ENCODE data around the gene SHFL. TPM values are rescaled to one million over a fixed set of nuclear protein-coding genes. Genes with fewer than 3 reads are reported as not detected.

Gene SHFL
- total RNA-seq, 2 experiments from 2014 or later = 21.9 to 28.5 TPM

DNA sequence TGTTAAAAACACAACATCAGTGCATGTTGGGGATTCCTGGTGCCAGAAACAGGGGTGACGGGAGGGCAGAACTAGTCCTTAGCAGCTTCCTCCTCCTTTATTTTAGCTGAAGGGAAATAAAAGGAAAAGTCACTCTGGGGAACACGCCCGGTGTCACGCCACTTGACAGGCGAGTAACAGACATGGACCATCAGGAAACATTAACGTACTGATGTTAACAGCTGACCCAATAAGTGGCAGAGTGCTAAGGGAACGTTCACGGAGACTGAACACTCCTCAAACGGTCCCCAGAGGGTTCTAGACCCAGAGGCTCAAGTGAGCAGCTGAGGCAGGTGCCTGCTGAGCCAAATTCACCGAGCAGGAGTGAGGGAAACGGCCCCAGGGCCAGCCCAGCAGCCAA, 47.5 kb downstream of the SHFL start:
- intact Hi-C loops (cut with micrococcal nuclease; ENCODE audit: unreplicated experiment) = no loop called here
- peaks cover 98% of the 10 kb centered on the region for H3K36me3 ChIP-seq (ENCODE audit: insufficient read depth, low read length)
- BruUV-seq (replicated peaks) = no TSS peak

DNA sequence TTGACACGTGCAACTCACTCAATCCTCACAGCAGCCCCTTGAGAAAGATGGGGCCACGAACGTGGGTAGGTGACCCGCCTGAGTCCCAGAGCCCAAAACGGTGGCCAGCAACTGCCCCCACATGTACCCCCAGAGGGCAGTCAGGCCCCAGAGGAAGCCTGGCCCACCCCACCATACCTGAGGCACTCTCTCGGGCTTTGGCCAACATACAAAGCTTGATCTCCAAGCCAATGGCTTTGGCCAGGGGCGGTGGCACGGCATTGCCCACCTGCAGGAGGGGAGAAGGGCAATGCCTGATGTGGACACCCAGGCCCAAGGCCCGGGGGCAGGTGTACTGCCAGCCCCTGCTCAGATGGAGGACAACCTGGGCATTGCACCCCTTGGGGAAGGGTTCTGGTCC, 47.9 kb downstream of the SHFL start:
- ChIA-PET CTCF (ENCODE audit: unreplicated experiment) (no interaction called here), POLR2A (no interaction called here)
- no peaks in the 10 kb centered on the region for H4K20me1 ChIP-seq (ENCODE audit: insufficient read depth, low read length)
- no peak for DNase-seq (ENCODE audit: low spot score)
- H3K4me3 ChIP-seq (ENCODE audit: low read depth, low read length, poor library complexity, severe bottlenecking) = no peak overlapping the region
- peaks cover 98% of the 10 kb centered on the region for H3K36me3 ChIP-seq (ENCODE audit: insufficient read depth, low read length)
- H3K79me2 ChIP-seq (ENCODE audit: insufficient read depth, low read depth, low read length) = no peaks in the 10 kb centered on the region
- H3K4me2 ChIP-seq (ENCODE audit: low read length) = no peak overlapping the region
- no peaks in the 10 kb centered on the region for H3K9me3 ChIP-seq (ENCODE audit: low read length)
- no TSS peak for BruUV-seq (replicated peaks)
- H2AFZ ChIP-seq (ENCODE audit: low read length) = no peak overlapping the region
- no peak overlapping the region for H3K27ac ChIP-seq (ENCODE audit: low read depth, low read length, poor library complexity, severe bottlenecking)
- no peak for TF ChIP-seq CTCF (conservative IDR thresholded peaks at IDR 0.05; ENCODE audit: low read length)
- no peak for TF ChIP-seq EZH2phosphoT487 (IDR thresholded peaks at IDR 0.05; ENCODE audit: borderline replicate concordance, low read depth, low read length)
- no peaks in the 10 kb centered on the region for H3K9me2 ChIP-seq (ENCODE audit: insufficient read depth, low read length)
- intact Hi-C loops (cut with micrococcal nuclease; ENCODE audit: unreplicated experiment) = no loop called here
- H3K4me1 ChIP-seq (ENCODE audit: insufficient read depth, low read length, poor library complexity, severe bottlenecking) = no peaks in the 10 kb centered on the region

More for the DNA sequence above, 47.5 kb downstream of the SHFL start:
- CTCF ChIA-PET (ENCODE audit: unreplicated experiment) = no interaction called here
- DNase-seq (ENCODE audit: low spot score) = no peak
- Histone ChIP-seq H4K20me1 (ENCODE audit: insufficient read depth, low read length) (no peaks in the 10 kb centered on the region), H3K4me3 (ENCODE audit: low read depth, low read length, poor library complexity, severe bottlenecking) (no peak overlapping the region), H3K79me2 (ENCODE audit: insufficient read depth, low read depth, low read length) (no peaks in the 10 kb centered on the region), H3K4me2 (ENCODE audit: low read length) (no peak overlapping the region), H2AFZ (ENCODE audit: low read length) (no peak overlapping the region), H3K9me3 (ENCODE audit: low read length) (no peaks in the 10 kb centered on the region), H3K27ac (ENCODE audit: low read depth, low read length, poor library complexity, severe bottlenecking) (no peak overlapping the region), H3K9me2 (ENCODE audit: insufficient read depth, low read length) (no peaks in the 10 kb centered on the region), H3K4me1 (ENCODE audit: insufficient read depth, low read length, poor library complexity, severe bottlenecking) (no peaks in the 10 kb centered on the region)
- POLR2A ChIA-PET = no interaction called here
- TF ChIP-seq CTCF (conservative IDR thresholded peaks at IDR 0.05; ENCODE audit: low read length) (no peak), EZH2phosphoT487 (IDR thresholded peaks at IDR 0.05; ENCODE audit: borderline replicate concordance, low read depth, low read length) (no peak)

DNA sequence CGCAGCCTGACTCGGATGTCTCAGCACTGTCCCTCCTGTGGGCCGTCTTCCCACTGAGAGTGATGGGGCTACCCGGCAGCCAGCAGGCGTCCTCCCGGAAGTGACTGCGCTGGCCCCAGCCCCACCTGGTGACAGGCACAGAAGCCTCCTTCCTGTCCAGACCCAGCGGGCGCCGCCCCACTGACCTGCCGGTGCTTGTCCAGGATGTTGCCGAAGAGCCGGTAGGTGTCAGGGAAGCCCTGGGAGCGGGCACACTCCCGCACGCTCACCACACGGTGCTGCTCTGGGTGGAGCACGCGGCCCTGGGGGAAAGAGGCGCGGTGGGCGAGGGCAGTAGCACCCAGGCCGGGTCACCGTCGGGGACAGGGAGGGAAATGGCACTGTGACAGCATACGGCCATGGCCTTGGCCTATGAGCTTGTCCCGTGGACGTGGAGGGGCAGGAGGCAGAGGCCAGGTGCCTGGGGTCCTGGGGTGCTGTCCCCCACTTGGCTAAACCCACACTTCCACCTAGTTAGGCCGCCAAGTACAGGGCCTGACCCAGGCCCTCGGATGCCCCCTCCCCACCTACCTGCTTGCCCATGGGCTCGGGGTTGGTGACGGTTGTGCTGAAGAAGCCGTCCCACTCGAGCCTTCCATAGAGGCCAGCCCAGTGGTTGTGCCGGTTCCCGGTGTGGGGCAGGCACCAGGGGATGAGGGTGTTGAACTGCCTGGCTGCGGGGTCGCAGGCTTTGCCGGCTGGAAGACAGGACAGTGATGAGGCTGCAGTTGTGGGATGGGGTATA, 49.6 kb downstream of the SHFL start:
- no peaks in the 10 kb centered on the region for H3K9me3 ChIP-seq (ENCODE audit: low read length)
- no peak for TF ChIP-seq CTCF (conservative IDR thresholded peaks at IDR 0.05; ENCODE audit: low read length)
- no peak for TF ChIP-seq EZH2phosphoT487 (IDR thresholded peaks at IDR 0.05; ENCODE audit: borderline replicate concordance, low read depth, low read length)
- no peak overlapping the region for H3K4me3 ChIP-seq (ENCODE audit: low read depth, low read length, poor library complexity, severe bottlenecking)
- no peak for DNase-seq (ENCODE audit: low spot score)
- peaks cover 98% of the 10 kb centered on the region for H3K36me3 ChIP-seq (ENCODE audit: insufficient read depth, low read length)
- BruUV-seq (replicated peaks) = no TSS peak
- POLR2A ChIA-PET = no interaction called here
- H3K4me1 ChIP-seq (ENCODE audit: insufficient read depth, low read length, poor library complexity, severe bottlenecking) = no peaks in the 10 kb centered on the region
- intact Hi-C loops (cut with micrococcal nuclease; ENCODE audit: unreplicated experiment) = no loop called here
- H3K27ac ChIP-seq (ENCODE audit: low read depth, low read length, poor library complexity, severe bottlenecking) = no peak overlapping the region
- no peaks in the 10 kb centered on the region for H3K9me2 ChIP-seq (ENCODE audit: insufficient read depth, low read length)
- CTCF ChIA-PET (ENCODE audit: unreplicated experiment) = no interaction called here
- H4K20me1 ChIP-seq (ENCODE audit: insufficient read depth, low read length) = no peaks in the 10 kb centered on the region
- H2AFZ ChIP-seq (ENCODE audit: low read length) = no peak overlapping the region
- H3K4me2 ChIP-seq (ENCODE audit: low read length) = no peak overlapping the region
- H3K79me2 ChIP-seq (ENCODE audit: insufficient read depth, low read depth, low read length) = no peaks in the 10 kb centered on the region
